A673 (cell line): Measurements from ENCODE around the gene PEX5L.

Experiments
- EZH2 ChIP-seq: fragments of 200-600 bp; sonication (generic); IDR thresholded peaks from 2 replicates; pipeline ENCODE4 v1.6.1; 2017; ENCODE audit warnings: borderline replicate concordance, low read depth, mild to moderate bottlenecking, mixed read lengths, antibody characterized with exemption, low read length; ENCODE audit not compliant: poor library complexity, severe bottlenecking
- TF ChIP-seq, protein P1 (sequence below): fragments of 300-800, 200-600 bp; sonication (generic); conservative IDR thresholded peaks from 2 replicates; pipeline ENCODE4 v1.5.1; 2017; ENCODE audit warnings: low read depth, mild to moderate bottlenecking, antibody characterized with exemption, low read length, moderate library complexity, mixed read lengths

DNA sequence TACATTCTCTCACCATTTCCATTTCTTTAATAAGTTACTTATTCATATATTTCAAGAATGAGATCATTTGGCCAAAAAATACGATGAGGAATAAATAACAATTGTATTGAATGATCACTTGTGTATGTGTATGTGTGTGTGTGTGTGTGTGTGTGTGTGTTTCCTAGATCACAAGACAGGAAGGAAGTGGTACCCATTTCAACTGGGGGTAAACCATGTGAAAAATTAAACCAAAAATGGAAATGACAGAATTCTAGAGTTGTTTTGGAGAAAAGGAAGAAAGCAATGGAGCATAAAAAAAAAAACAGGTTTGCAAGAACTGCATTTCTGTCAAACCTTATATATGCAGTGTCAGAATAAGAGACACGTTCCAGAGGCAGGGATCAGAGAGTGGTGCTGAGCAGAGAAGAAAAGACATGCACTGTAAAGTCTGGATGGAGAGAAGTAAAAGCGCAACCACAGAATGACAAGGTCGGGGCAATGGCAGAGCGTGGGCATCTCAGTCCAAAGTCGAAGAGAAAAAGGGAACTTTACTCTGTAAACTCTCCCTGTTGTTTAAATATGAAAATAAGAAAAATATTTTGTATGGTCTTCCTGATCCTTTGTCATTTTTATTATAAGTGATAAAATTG lies 75.5 kb downstream of the PEX5L start:
- TF ChIP-seq, protein P1, sequence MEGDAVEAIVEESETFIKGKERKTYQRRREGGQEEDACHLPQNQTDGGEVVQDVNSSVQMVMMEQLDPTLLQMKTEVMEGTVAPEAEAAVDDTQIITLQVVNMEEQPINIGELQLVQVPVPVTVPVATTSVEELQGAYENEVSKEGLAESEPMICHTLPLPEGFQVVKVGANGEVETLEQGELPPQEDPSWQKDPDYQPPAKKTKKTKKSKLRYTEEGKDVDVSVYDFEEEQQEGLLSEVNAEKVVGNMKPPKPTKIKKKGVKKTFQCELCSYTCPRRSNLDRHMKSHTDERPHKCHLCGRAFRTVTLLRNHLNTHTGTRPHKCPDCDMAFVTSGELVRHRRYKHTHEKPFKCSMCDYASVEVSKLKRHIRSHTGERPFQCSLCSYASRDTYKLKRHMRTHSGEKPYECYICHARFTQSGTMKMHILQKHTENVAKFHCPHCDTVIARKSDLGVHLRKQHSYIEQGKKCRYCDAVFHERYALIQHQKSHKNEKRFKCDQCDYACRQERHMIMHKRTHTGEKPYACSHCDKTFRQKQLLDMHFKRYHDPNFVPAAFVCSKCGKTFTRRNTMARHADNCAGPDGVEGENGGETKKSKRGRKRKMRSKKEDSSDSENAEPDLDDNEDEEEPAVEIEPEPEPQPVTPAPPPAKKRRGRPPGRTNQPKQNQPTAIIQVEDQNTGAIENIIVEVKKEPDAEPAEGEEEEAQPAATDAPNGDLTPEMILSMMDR, result no peak
- TF ChIP-seq EZH2, result no peak
